ENCODE data around the gene PUSL1.

Gene PUSL1

GRCh38 chr1:1308756-1309250 lies 406 bp downstream of the PUSL1 start (continued):
- no peak for TF ChIP-seq SCRT1 (tag by site-specific recombination; IDR thresholded peaks at IDR 0.05; ENCODE audit: borderline replicate concordance)
- TF ChIP-seq, protein P1, sequence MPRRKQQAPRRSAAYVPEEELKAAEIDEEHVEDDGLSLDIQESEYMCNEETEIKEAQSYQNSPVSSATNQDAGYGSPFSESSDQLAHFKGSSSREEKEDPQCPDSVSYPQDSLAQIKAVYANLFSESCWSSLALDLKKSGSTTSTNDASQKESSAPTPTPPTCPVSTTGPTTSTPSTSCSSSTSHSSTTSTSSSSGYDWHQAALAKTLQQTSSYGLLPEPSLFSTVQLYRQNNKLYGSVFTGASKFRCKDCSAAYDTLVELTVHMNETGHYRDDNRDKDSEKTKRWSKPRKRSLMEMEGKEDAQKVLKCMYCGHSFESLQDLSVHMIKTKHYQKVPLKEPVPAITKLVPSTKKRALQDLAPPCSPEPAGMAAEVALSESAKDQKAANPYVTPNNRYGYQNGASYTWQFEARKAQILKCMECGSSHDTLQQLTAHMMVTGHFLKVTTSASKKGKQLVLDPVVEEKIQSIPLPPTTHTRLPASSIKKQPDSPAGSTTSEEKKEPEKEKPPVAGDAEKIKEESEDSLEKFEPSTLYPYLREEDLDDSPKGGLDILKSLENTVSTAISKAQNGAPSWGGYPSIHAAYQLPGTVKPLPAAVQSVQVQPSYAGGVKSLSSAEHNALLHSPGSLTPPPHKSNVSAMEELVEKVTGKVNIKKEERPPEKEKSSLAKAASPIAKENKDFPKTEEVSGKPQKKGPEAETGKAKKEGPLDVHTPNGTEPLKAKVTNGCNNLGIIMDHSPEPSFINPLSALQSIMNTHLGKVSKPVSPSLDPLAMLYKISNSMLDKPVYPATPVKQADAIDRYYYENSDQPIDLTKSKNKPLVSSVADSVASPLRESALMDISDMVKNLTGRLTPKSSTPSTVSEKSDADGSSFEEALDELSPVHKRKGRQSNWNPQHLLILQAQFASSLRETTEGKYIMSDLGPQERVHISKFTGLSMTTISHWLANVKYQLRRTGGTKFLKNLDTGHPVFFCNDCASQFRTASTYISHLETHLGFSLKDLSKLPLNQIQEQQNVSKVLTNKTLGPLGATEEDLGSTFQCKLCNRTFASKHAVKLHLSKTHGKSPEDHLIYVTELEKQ (tag by site-specific recombination; IDR thresholded peaks at IDR 0.05; ENCODE audit: borderline replicate concordance): no peak
- TF ChIP-seq ZNF561 (tag by site-specific recombination; IDR thresholded peaks at IDR 0.05; ENCODE audit: borderline replicate concordance): 0 out of 2 replicates have a peak, but pooled peaks have one; percentile 35
- no peak for TF ChIP-seq ZNF623 (tag by site-specific recombination; IDR thresholded peaks at IDR 0.05)
- TF ChIP-seq, protein P2, sequence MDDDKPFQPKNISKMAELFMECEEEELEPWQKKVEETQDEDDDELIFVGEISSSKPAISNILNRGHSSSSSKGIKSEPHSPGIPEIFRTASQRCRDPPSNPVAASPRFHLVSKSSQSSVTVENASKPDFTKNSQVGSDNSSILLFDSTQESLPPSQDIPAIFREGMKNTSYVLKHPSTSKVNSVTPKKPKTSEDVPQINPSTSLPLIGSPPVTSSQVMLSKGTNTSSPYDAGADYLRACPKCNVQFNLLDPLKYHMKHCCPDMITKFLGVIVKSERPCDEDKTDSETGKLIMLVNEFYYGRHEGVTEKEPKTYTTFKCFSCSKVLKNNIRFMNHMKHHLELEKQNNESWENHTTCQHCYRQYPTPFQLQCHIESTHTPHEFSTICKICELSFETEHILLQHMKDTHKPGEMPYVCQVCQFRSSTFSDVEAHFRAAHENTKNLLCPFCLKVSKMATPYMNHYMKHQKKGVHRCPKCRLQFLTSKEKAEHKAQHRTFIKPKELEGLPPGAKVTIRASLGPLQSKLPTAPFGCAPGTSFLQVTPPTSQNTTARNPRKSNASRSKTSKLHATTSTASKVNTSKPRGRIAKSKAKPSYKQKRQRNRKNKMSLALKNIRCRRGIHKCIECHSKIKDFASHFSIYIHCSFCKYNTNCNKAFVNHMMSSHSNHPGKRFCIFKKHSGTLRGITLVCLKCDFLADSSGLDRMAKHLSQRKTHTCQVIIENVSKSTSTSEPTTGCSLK (tag by site-specific recombination; IDR thresholded peaks at IDR 0.05): no peak
- TF ChIP-seq ZNF174 (tag by site-specific recombination; IDR thresholded peaks at IDR 0.05): no peak
- no peak for TF ChIP-seq ZNF571 (tag by site-specific recombination; IDR thresholded peaks at IDR 0.05)
- TF ChIP-seq ZNF121 (tag by site-specific recombination; IDR thresholded peaks at IDR 0.05): no peak
- TF ChIP-seq, protein P3, sequence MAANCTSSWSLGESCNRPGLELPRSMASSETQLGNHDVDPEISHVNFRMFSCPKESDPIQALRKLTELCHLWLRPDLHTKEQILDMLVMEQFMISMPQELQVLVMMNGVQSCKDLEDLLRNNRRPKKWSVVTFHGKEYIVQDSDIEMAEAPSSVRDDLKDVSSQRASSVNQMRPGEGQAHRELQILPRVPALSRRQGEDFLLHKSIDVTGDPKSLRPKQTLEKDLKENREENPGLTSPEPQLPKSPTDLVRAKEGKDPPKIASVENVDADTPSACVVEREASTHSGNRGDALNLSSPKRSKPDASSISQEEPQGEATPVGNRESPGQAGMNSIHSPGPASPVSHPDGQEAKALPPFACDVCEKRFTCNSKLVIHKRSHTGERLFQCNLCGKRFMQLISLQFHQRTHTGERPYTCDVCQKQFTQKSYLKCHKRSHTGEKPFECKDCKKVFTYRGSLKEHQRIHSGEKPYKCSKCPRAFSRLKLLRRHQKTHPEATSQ (tag by site-specific recombination; IDR thresholded peaks at IDR 0.05): 0 out of 2 replicates have a peak, but pooled peaks have one; percentile 19
- 0 out of 2 replicates have a peak, but pooled peaks have one; percentile 3 for TF ChIP-seq SP7 (tag by site-specific recombination; IDR thresholded peaks at IDR 0.05)
- TF ChIP-seq ZNF626 (tag by site-specific recombination; IDR thresholded peaks at IDR 0.05): no peak
- no peak for TF ChIP-seq ZNF433 (tag by site-specific recombination; IDR thresholded peaks at IDR 0.05; ENCODE audit: low read depth)
- peak; percentile 97 for TF ChIP-seq ZFHX2 (tag by site-specific recombination; conservative IDR thresholded peaks at IDR 0.05)
- TF ChIP-seq ZNF214 (tag by site-specific recombination; IDR thresholded peaks at IDR 0.05; ENCODE audit: borderline replicate concordance): no peak
- TF ChIP-seq, protein P4, sequence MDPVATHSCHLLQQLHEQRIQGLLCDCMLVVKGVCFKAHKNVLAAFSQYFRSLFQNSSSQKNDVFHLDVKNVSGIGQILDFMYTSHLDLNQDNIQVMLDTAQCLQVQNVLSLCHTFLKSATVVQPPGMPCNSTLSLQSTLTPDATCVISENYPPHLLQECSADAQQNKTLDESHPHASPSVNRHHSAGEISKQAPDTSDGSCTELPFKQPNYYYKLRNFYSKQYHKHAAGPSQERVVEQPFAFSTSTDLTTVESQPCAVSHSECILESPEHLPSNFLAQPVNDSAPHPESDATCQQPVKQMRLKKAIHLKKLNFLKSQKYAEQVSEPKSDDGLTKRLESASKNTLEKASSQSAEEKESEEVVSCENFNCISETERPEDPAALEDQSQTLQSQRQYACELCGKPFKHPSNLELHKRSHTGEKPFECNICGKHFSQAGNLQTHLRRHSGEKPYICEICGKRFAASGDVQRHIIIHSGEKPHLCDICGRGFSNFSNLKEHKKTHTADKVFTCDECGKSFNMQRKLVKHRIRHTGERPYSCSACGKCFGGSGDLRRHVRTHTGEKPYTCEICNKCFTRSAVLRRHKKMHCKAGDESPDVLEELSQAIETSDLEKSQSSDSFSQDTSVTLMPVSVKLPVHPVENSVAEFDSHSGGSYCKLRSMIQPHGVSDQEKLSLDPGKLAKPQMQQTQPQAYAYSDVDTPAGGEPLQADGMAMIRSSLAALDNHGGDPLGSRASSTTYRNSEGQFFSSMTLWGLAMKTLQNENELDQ (tag by site-specific recombination; IDR thresholded peaks at IDR 0.05; ENCODE audit: low read depth): no peak
- TF ChIP-seq, protein P5, sequence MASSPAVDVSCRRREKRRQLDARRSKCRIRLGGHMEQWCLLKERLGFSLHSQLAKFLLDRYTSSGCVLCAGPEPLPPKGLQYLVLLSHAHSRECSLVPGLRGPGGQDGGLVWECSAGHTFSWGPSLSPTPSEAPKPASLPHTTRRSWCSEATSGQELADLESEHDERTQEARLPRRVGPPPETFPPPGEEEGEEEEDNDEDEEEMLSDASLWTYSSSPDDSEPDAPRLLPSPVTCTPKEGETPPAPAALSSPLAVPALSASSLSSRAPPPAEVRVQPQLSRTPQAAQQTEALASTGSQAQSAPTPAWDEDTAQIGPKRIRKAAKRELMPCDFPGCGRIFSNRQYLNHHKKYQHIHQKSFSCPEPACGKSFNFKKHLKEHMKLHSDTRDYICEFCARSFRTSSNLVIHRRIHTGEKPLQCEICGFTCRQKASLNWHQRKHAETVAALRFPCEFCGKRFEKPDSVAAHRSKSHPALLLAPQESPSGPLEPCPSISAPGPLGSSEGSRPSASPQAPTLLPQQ (tag by site-specific recombination; IDR thresholded peaks at IDR 0.05): peak; percentile 7; the same call in 1 of the 2 replicates
- no peak for TF ChIP-seq ZNF112 (tag by site-specific recombination; IDR thresholded peaks at IDR 0.05)
- TF ChIP-seq ZNF791 (tag by site-specific recombination; IDR thresholded peaks at IDR 0.05): no peak
- peak; percentile 75 for TF ChIP-seq GLIS1 (tag by site-specific recombination; IDR thresholded peaks at IDR 0.05)
- TF ChIP-seq ZSCAN16 (tag by site-specific recombination; IDR thresholded peaks at IDR 0.05): 0 out of 2 replicates have a peak, but pooled peaks have one; percentile 32
- TF ChIP-seq MEIS1 (CRISPR knock-in tag; IDR thresholded peaks at IDR 0.05; ENCODE audit: borderline replicate concordance): no peak
- TF ChIP-seq ZSCAN18 (tag by site-specific recombination; IDR thresholded peaks at IDR 0.05): peak; percentile 26; the same call in 1 of the 2 replicates
- no peak for TF ChIP-seq ZNF221 (tag by site-specific recombination; IDR thresholded peaks at IDR 0.05; ENCODE audit: borderline replicate concordance)
- no peak for TF ChIP-seq GLI2 (tag by site-specific recombination; IDR thresholded peaks at IDR 0.05; ENCODE audit: borderline replicate concordance, low read depth)

Data from HEK293 (cell line).